T-cell (primary cell): Measurements from ENCODE around the gene LLCFC1. TPM values are rescaled to one million over a fixed set of nuclear protein-coding genes. Genes with fewer than 3 reads are reported as not detected.
A peak's percentile ranks its signal among the peaks of the same experiment; 100 is the strongest.

ENCODE experiments used
- ATAC-seq, 4 experiments: fragments of 200-7000 bp in 3 of 4; fragments of 150-1000 bp in 1 of 4; cut with Tn5 transposase; replicated peaks in 1 of 4; 1 replicate in 3 of 4; 2 replicates in 1 of 4; pipeline ENCODE4 v1.10.0; 2021; ENCODE audit warnings: moderate library complexity in 3 of 4, mild to moderate bottlenecking in 2 of 4, moderate number of reproducible peaks in 1 of 4
- CTCF ChIA-PET, 2 donors: fragments of 300-600 bp; sonication (Branson Sonifier 250); formaldehyde crosslinking; loops; one replicate each; lab custom pipeline; 2022; ENCODE audit warnings: antibody characterized with exemption in 2 of 2; lab: Charles Lee
- POLR2A ChIA-PET, 2 donors: fragments of 300-600 bp; sonication (Branson Sonifier 250); formaldehyde crosslinking; loops; one replicate each; lab custom pipeline; 2022; ENCODE audit warnings: antibody characterized with exemption in 2 of 2; lab: Charles Lee
- DNase-seq, 35 experiments: peaks; one replicate each; pipeline versions ENCODE4 v3.0.0 to v3.0.0-alpha.2; 2013 to 2023
- H3K27ac ChIP-seq: one replicate; pipeline ENCODE4 v1.5.1; 2013; ENCODE audit warnings: low read length
- H3K27me3 ChIP-seq, 2 experiments: replicated peaks in 1 of 2; 1 replicate in 1 of 2; 2 replicates in 1 of 2; pipeline versions ENCODE4 v1.6.1 to v1.7.0; 2013; ENCODE audit warnings: low read length in 1 of 2, mixed read lengths in 1 of 2; ENCODE audit not compliant: control insufficient read depth in 2 of 2, insufficient read depth in 2 of 2; ENCODE audit errors: extremely low read depth in 1 of 2
- H3K36me3 ChIP-seq, 2 donors: 1 replicate in 1 of 2; 2 replicates in 1 of 2; pipeline versions ENCODE4 v1.6.1 to v1.7.0; 2013; ENCODE audit warnings: low read length in 1 of 2; ENCODE audit not compliant: control insufficient read depth in 2 of 2, insufficient read depth in 1 of 2; ENCODE audit errors: extremely low read depth in 1 of 2
- H3K4me1 ChIP-seq, 2 experiments: 1 replicate in 1 of 2; 2 replicates in 1 of 2; pipeline versions ENCODE4 v1.6.1 to v1.7.0; 2013; ENCODE audit warnings: low read length in 2 of 2, mixed read lengths in 1 of 2; ENCODE audit not compliant: insufficient read depth in 2 of 2, control insufficient read depth in 1 of 2; ENCODE audit errors: extremely low read depth in 1 of 2
- H3K4me3 ChIP-seq, 2 donors: 1 replicate in 1 of 2; 2 replicates in 1 of 2; pipeline versions ENCODE4 v1.5.1 to v1.7.0; 2013; ENCODE audit warnings: mild to moderate bottlenecking in 2 of 2, low read length in 1 of 2, moderate library complexity in 1 of 2; ENCODE audit not compliant: control insufficient read depth in 1 of 2; ENCODE audit errors: extremely low read depth in 1 of 2
- H3K9me3 ChIP-seq: 2 replicates; pipeline ENCODE4 v1.7.0; 2013
- H3K27ac Mint-ChIP-seq, 2 donors: one replicate each; pipeline ENCODE4 v1.8.0; 2020 to 2021; ENCODE audit warnings: mild to moderate bottlenecking in 2 of 2, mixed read lengths in 2 of 2
- H3K27me3 Mint-ChIP-seq, 2 donors: one replicate each; pipeline ENCODE4 v1.8.0; 2021 to 2022; ENCODE audit warnings: mixed read lengths in 2 of 2
- H3K36me3 Mint-ChIP-seq: one replicate; pipeline ENCODE4 v1.8.0; 2021; ENCODE audit warnings: mixed read lengths
- H3K4me1 Mint-ChIP-seq, 3 donors: one replicate each; pipeline ENCODE4 v1.8.0; 2020 to 2022; ENCODE audit warnings: mixed read lengths in 3 of 3, mild to moderate bottlenecking in 1 of 3
- H3K4me3 Mint-ChIP-seq, 3 donors: one replicate each; pipeline ENCODE4 v1.8.0; 2020 to 2022; ENCODE audit warnings: mild to moderate bottlenecking in 3 of 3, mixed read lengths in 3 of 3, moderate library complexity in 3 of 3
- H3K9me3 Mint-ChIP-seq, 3 donors: one replicate each; pipeline ENCODE4 v1.8.0; 2020 to 2022; ENCODE audit warnings: mixed read lengths in 3 of 3
- WGBS: methylation state at CpG from one replicate; pipeline ENCODE4 v1.1.5; 2013; ENCODE audit warnings: missing lambda C conversion rate; ENCODE audit not compliant: insufficient coverage; 5-methylcytosine and 5-hydroxymethylcytosine counted together
- total RNA-seq, 35 experiments: library from RNA in 6 of 35; stranded (reverse) in 6 of 35; fragments of 120-200 nt in 1 of 35; gene quantifications; one replicate each; pipeline versions ENCODE4 v1.2.1 to v1.2.4 and lab custom pipeline; 2013 to 2026

LLCFC1 gene
- total RNA-seq, 5 donors from 2014 or later (not counting 1 experiment from before 2014, with no cell fraction given), result not detected

- peaks cover 0 to 18% of the 10 kb centered on the region in 2 experiments for H3K27me3 ChIP-seq
- WGBS, result 85% methylated on average over 15 of the region's 15 CpGs
- H3K36me3 Mint-ChIP-seq, result no peaks in the 10 kb centered on the region
- H3K4me1 Mint-ChIP-seq, result no peaks in the 10 kb centered on the region
- no peak overlapping the region for H3K27ac Mint-ChIP-seq
- ATAC-seq (no peak), DNase-seq (no peak)
- no peaks in the 10 kb centered on the region for H3K4me1 ChIP-seq
- CTCF ChIA-PET, result interaction anchor here in 1 of 2 donors (0.5 kb wide), 1 partner anchor 9 kb away, joined by 3 read pairs; no protein-coding TSS in a partner anchor
- no peak overlapping the region for H3K4me3 ChIP-seq
- no peak overlapping the region for H3K4me3 Mint-ChIP-seq
- POLR2A ChIA-PET, result interaction anchor here (0.6 kb wide), 2 partner anchors 86 to 501 kb away, joined by 3 read pairs; no protein-coding TSS in a partner anchor
- H3K9me3 ChIP-seq, result no peaks in the 10 kb centered on the region
- no peak overlapping the region for H3K27ac ChIP-seq
- H3K36me3 ChIP-seq, result no peaks in the 10 kb centered on the region
- peaks cover 4 to 7% of the 10 kb centered on the region in 2 donors for H3K27me3 Mint-ChIP-seq
- no peaks in the 10 kb centered on the region for H3K9me3 Mint-ChIP-seq
Observed at GRCh38 chr7:142901426-142902259, 37.6 kb upstream of the LLCFC1 start.

- H3K36me3 Mint-ChIP-seq, result no peaks in the 10 kb centered on the region
- peaks cover 16 to 19% of the 10 kb centered on the region in 2 donors for H3K27me3 Mint-ChIP-seq
- no peak overlapping the region for H3K4me3 ChIP-seq
- ChIA-PET CTCF (no interaction called here), POLR2A (interaction anchor here in 1 of 2 donors (0.7 kb wide), 1 partner anchor 332 kb away, joined by 3 read pairs; no protein-coding TSS in a partner anchor)
- no peak overlapping the region for H3K27ac Mint-ChIP-seq
- no peak for DNase-seq
- no peak overlapping the region for H3K27ac ChIP-seq
- H3K27me3 ChIP-seq, result peaks cover 0 to 9% of the 10 kb centered on the region in 2 experiments
- H3K36me3 ChIP-seq, result no peaks in the 10 kb centered on the region
- ATAC-seq, result no peak
- no peak overlapping the region for H3K4me3 Mint-ChIP-seq
- H3K9me3 Mint-ChIP-seq, result no peaks in the 10 kb centered on the region
- H3K9me3 ChIP-seq, result no peaks in the 10 kb centered on the region
- no peaks in the 10 kb centered on the region for H3K4me1 Mint-ChIP-seq
- no peaks in the 10 kb centered on the region for H3K4me1 ChIP-seq
Observed at GRCh38 chr7:142904128-142904527, 35.2 kb upstream of the LLCFC1 start.

DNA sequence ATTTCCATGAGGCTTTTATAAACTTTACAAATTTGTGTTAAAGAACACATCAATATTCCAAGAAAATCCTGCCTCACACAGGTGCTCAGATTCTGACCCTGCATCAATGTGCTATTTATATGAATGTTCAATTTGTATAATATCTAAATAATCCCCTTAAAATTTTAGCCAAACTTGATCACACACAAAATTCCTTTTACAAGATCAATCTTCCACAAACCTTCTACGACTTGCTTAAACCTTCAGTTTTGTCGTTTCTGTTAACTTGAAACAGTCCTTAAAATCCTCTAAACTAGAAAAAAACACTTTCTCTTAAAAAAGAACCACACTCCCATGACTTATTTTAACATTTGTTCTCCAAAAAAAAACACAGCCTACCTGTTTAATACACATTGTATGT is 33.5 kb upstream of the LLCFC1 start:
- ChIA-PET POLR2A (interaction anchor here in 1 of 2 donors (0.6 kb wide), 1 partner anchor 640 kb away, joined by 4 read pairs; no protein-coding TSS in a partner anchor), CTCF (no interaction called here)
- no peak overlapping the region for H3K4me3 Mint-ChIP-seq
- Histone ChIP-seq H3K27me3 (peaks cover 0 to 12% of the 10 kb centered on the region in 2 experiments), H3K4me3 (no peak overlapping the region), H3K36me3 (no peaks in the 10 kb centered on the region), H3K4me1 (no peaks in the 10 kb centered on the region), H3K27ac (no peak overlapping the region), H3K9me3 (no peaks in the 10 kb centered on the region)
- H3K4me1 Mint-ChIP-seq, result no peaks in the 10 kb centered on the region
- ATAC-seq (no peak), DNase-seq (no peak)
- no peaks in the 10 kb centered on the region for H3K36me3 Mint-ChIP-seq
- no peak overlapping the region for H3K27ac Mint-ChIP-seq
- peaks cover 24 to 26% of the 10 kb centered on the region in 2 donors for H3K27me3 Mint-ChIP-seq
- 100% methylated on average over 2 of the region's 2 CpGs for WGBS
- no peaks in the 10 kb centered on the region for H3K9me3 Mint-ChIP-seq

DNA sequence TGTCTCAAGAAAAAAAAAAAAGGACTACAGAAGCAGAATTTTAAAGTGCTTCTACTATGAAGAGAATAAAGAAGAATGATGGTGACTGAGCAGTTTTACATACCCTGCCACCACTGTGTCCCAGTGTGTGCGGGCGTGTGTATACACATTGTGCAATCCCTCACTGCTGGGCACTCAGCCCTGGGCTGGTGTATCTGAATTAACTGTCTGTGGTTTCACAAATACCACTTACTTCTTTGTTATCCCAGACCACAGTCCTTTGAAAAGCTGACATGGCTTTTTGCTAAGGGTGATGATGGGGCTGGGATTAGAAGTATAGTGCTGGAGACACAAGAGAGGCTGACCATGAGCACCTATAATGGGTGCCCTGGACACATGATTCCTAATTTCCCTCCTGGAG is 32.6 kb upstream of the LLCFC1 start:
- Histone ChIP-seq H3K36me3 (no peaks in the 10 kb centered on the region), H3K9me3 (no peaks in the 10 kb centered on the region), H3K27me3 (peaks cover 0 to 15% of the 10 kb centered on the region in 2 experiments), H3K27ac (no peak overlapping the region), H3K4me1 (no peaks in the 10 kb centered on the region), H3K4me3 (no peak overlapping the region)
- peaks cover 28 to 31% of the 10 kb centered on the region in 2 donors for H3K27me3 Mint-ChIP-seq
- H3K4me3 Mint-ChIP-seq, result no peak overlapping the region
- ChIA-PET POLR2A (no interaction called here), CTCF (no interaction called here)
- ATAC-seq (no peak), DNase-seq (no peak)
- H3K4me1 Mint-ChIP-seq, result no peaks in the 10 kb centered on the region
- H3K9me3 Mint-ChIP-seq, result no peaks in the 10 kb centered on the region
- H3K36me3 Mint-ChIP-seq, result no peaks in the 10 kb centered on the region
- no peak overlapping the region for H3K27ac Mint-ChIP-seq
- no CpG with 5 or more reads among the region's 2 CpGs for WGBS

DNA sequence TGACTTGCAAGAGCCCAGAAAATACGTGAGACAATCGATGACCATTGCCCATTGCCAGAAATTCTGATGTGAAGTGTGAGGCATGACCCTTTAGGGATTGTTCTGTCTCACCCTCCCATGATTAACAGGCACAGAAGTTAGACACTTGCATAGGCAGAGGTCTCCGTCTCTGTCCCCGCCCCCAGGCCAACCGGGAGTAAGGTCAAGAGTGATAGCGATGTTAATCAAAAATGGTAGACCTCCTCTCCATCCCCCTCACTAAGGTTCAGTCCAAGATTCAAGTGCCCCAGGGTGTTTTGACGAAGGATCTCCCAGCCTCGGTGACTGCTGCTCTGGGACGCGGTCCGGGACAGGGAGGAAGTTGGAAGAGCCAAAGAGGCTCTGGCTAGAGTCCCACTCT is 31.0 kb upstream of the LLCFC1 start:
- no peaks in the 10 kb centered on the region for H3K36me3 Mint-ChIP-seq

DNA sequence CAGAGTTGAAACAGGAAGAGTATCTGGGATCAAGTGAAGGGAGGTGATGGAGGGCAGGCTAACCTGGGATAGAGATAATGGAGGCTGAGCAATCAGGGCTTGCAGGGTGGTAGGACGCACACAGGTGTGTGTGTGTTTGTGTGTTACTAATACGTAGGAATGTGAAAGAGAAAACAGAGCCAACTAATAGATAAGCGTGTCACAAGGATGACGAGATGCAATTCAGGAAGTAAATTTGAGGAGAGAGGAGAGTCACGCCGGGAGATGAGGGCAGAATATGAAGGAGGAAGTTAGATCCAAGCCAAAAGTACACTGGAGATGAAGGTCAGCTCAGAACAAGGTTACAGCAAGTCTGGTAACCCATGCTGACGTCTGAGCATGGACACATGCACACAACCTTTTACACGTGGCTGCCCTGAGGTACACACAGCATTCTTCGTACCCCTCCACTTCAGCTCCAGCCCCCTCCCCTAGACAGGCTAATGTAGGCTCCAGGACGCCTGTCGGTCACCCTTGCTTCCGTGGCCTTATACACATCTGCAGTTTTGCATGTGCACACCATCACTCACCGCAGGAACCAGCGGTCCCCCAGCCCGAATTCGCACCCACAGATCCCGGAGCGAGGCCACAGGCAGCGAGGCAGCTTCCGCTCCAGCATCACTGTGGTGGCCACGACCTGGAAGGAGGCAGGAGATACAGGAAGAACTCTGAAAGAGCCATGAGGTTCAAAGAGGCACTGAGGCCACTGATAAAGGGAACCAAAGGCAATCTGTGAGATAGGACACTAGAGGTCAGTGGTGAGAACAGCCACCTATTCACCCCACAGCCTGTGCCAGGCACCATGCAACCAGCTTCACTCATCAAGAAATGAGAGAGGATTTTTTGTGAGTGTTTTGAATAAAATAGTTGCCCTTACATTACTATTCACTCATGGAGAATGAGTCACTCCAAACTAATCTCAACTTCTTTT is 30.1 kb upstream of the LLCFC1 start:
- no peak overlapping the region for H3K27ac Mint-ChIP-seq
- WGBS, result 78% methylated on average over 20 of the region's 21 CpGs
- ATAC-seq (no peak), DNase-seq (peak in 2 of 35 experiments; percentile 3 to 5)
- Histone ChIP-seq H3K27me3 (peaks cover 0 to 15% of the 10 kb centered on the region in 2 experiments), H3K9me3 (no peaks in the 10 kb centered on the region), H3K27ac (no peak overlapping the region), H3K4me3 (no peak overlapping the region), H3K36me3 (no peaks in the 10 kb centered on the region), H3K4me1 (no peaks in the 10 kb centered on the region)
- POLR2A ChIA-PET, result no interaction called here
- no peaks in the 10 kb centered on the region for H3K36me3 Mint-ChIP-seq
- H3K4me3 Mint-ChIP-seq, result no peak overlapping the region
- CTCF ChIA-PET, result no interaction called here
- H3K4me1 Mint-ChIP-seq, result no peaks in the 10 kb centered on the region
- H3K27me3 Mint-ChIP-seq, result peaks cover 31 to 38% of the 10 kb centered on the region in 2 donors
- no peaks in the 10 kb centered on the region for H3K9me3 Mint-ChIP-seq

More for the DNA sequence above, 31.0 kb upstream of the LLCFC1 start:
- Histone ChIP-seq H3K36me3 (no peaks in the 10 kb centered on the region), H3K4me1 (no peaks in the 10 kb centered on the region), H3K4me3 (no peak overlapping the region), H3K9me3 (no peaks in the 10 kb centered on the region), H3K27ac (no peak overlapping the region), H3K27me3 (peaks cover 0 to 15% of the 10 kb centered on the region in 2 experiments)
- CTCF ChIA-PET, result no interaction called here
- POLR2A ChIA-PET, result no interaction called here
- 96% methylated on average over 5 of the region's 11 CpGs for WGBS
- ATAC-seq (no peak), DNase-seq (no peak)
- Mint-ChIP-seq H3K9me3 (no peaks in the 10 kb centered on the region), H3K27ac (no peak overlapping the region), H3K4me3 (no peak overlapping the region), H3K4me1 (no peaks in the 10 kb centered on the region), H3K27me3 (peaks cover 31 to 33% of the 10 kb centered on the region in 2 donors)
